PC-3 (cell line): ENCODE data around the gene DCHS2. TPM values are rescaled to one million over a fixed set of nuclear protein-coding genes. Genes with fewer than 3 reads are reported as not detected.

Source experiments
- ATAC-seq: fragments of 200-7000 bp; cut with Tn5 transposase; 2 replicates; pipeline ENCODE4 v1.9.1; 2020; ENCODE audit warnings: mild to moderate bottlenecking, moderate library complexity
- BruUV-seq: library from RNA; stranded (reverse); fragments of 400-500 nt; replicated peaks from 2 replicates; lab custom pipeline; 2021; lab: Mats Ljungman, UMichigan
- CTCF ChIA-PET: fragments of 300-600 bp; sonication (Branson Sonifier 250); formaldehyde crosslinking; loops from one replicate; lab custom pipeline; 2022; ENCODE audit warnings: antibody characterized with exemption; lab: Charles Lee
- POLR2A ChIA-PET: fragments of 300-600 bp; sonication (Branson Sonifier 250); formaldehyde crosslinking; loops from one replicate; lab custom pipeline; 2022; ENCODE audit warnings: antibody characterized with exemption; ENCODE audit not compliant: unreplicated experiment; lab: Charles Lee
- DNase-seq: peaks from one replicate; pipeline ENCODE4 v3.0.0-alpha.2; 2015
- H2AFZ ChIP-seq: fragments of 300-600 bp; sonication (generic); 2 replicates; pipeline ENCODE4 v1.6.0; 2016; ENCODE audit warnings: antibody characterized with exemption, low read length
- H3F3A ChIP-seq: fragments of 300-600 bp; sonication (generic); one replicate; pipeline ENCODE4 v1.6.0; 2017; ENCODE audit warnings: antibody characterized with exemption, low read length, control low read depth, mild to moderate bottlenecking; ENCODE audit not compliant: unreplicated experiment
- H3K27ac ChIP-seq: fragments of 300-600 bp; sonication (generic); 2 replicates; pipeline ENCODE4 v1.5.1; 2016; ENCODE audit warnings: mild to moderate bottlenecking, low read length
- H3K27me3 ChIP-seq: fragments of 300-600 bp; sonication (generic); 2 replicates; pipeline ENCODE4 v1.6.1; 2016; ENCODE audit warnings: low read length, mixed read lengths
- H3K36me3 ChIP-seq: fragments of 300-600 bp; sonication (generic); 2 replicates; pipeline ENCODE4 v1.6.1; 2016; ENCODE audit warnings: low read depth, mixed run types, low read length, mixed read lengths
- H3K4me1 ChIP-seq: fragments of 300-600 bp; sonication (generic); 2 replicates; pipeline ENCODE4 v1.5.1; 2016; ENCODE audit warnings: low read length; ENCODE audit not compliant: insufficient read depth
- H3K4me2 ChIP-seq: fragments of 300-600 bp; sonication (generic); 2 replicates; pipeline ENCODE4 v1.6.0; 2016; ENCODE audit warnings: low read length
- H3K4me3 ChIP-seq: fragments of 300-600 bp; sonication (generic); 2 replicates; pipeline ENCODE4 v1.5.1; 2016; ENCODE audit warnings: mild to moderate bottlenecking, low read length, mixed read lengths
- H3K79me2 ChIP-seq: fragments of 300-600 bp; sonication (generic); 2 replicates; pipeline ENCODE4 v1.6.1; 2017; ENCODE audit warnings: low read length, mixed read lengths
- H3K9ac ChIP-seq: fragments of 300-600 bp; sonication (generic); 2 replicates; pipeline ENCODE4 v1.6.0; 2016; ENCODE audit warnings: mild to moderate bottlenecking, low read length
- H3K9me2 ChIP-seq: fragments of 300-600 bp; sonication (generic); replicated peaks from 2 replicates; pipeline ENCODE4 v1.6.1; 2016; ENCODE audit warnings: mixed run types, low read length, mixed read lengths
- H3K9me3 ChIP-seq: fragments of 300-600 bp; sonication (generic); 2 replicates; pipeline ENCODE4 v1.6.1; 2016; ENCODE audit warnings: low read length, mixed read lengths
- H4K20me1 ChIP-seq: fragments of 300-600 bp; sonication (generic); 2 replicates; pipeline ENCODE4 v1.6.1; 2016; ENCODE audit warnings: low read length, mixed read lengths
- EZH2 ChIP-seq: fragments of 300-600 bp; sonication (generic); IDR thresholded peaks from one replicate; pipeline ENCODE4 v1.6.1; 2017; ENCODE audit warnings: antibody characterized with exemption, mild to moderate bottlenecking, low read length; ENCODE audit not compliant: unreplicated experiment
- EZH2phosphoT487 ChIP-seq: fragments of 300-600 bp; sonication (generic); IDR thresholded peaks from 2 replicates; pipeline ENCODE4 v1.6.1; 2018; ENCODE audit warnings: mild to moderate bottlenecking, antibody characterized with exemption, low read length, borderline replicate concordance
- intact Hi-C: fragments of 100-400 bp; cut with micrococcal nuclease; formaldehyde crosslinking; loops from 2 replicates; pipeline ENCODE4 v1.9.0; 2023
- total RNA-seq: library from RNA; depleted of rRNA; stranded (reverse); fragments of >200 nt; gene quantifications from 2 replicates; pipeline ENCODE4 v1.2.3, GENCODE V29; 2014
- TF ChIP-seq, protein P1 (sequence below): fragments of 300-600 bp; sonication (generic); conservative IDR thresholded peaks from 2 replicates; pipeline ENCODE4 v1.5.1; 2017; ENCODE audit warnings: antibody characterized with exemption, low read depth, mild to moderate bottlenecking, low read length

DCHS2 gene
- total RNA-seq, 1 experiment from 2014 or later = 0.22 TPM

GRCh38 chr4:154317201-154317999 lies 174.2 kb downstream of the DCHS2 start:
- H3F3A ChIP-seq = no peaks in the 10 kb centered on the region
- POLR2A ChIA-PET = no interaction called here
- H3K4me1 ChIP-seq = no peaks in the 10 kb centered on the region
- intact Hi-C loops = loop anchor here (5.0 kb wide), 1 partner anchor 545 kb away; no protein-coding TSS in a partner anchor
- no peak overlapping the region for H3K4me2 ChIP-seq
- no TSS peak for BruUV-seq
- TF ChIP-seq, protein P1, sequence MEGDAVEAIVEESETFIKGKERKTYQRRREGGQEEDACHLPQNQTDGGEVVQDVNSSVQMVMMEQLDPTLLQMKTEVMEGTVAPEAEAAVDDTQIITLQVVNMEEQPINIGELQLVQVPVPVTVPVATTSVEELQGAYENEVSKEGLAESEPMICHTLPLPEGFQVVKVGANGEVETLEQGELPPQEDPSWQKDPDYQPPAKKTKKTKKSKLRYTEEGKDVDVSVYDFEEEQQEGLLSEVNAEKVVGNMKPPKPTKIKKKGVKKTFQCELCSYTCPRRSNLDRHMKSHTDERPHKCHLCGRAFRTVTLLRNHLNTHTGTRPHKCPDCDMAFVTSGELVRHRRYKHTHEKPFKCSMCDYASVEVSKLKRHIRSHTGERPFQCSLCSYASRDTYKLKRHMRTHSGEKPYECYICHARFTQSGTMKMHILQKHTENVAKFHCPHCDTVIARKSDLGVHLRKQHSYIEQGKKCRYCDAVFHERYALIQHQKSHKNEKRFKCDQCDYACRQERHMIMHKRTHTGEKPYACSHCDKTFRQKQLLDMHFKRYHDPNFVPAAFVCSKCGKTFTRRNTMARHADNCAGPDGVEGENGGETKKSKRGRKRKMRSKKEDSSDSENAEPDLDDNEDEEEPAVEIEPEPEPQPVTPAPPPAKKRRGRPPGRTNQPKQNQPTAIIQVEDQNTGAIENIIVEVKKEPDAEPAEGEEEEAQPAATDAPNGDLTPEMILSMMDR = no peak
- TF ChIP-seq EZH2 (no peak), EZH2phosphoT487 (no peak)
- no peaks in the 10 kb centered on the region for H3K79me2 ChIP-seq
- DNase-seq (no peak), ATAC-seq (no peak)
- H3K27me3 ChIP-seq = no peaks in the 10 kb centered on the region
- no peak overlapping the region for H2AFZ ChIP-seq
- no peak overlapping the region for H3K9ac ChIP-seq
- no peaks in the 10 kb centered on the region for H3K36me3 ChIP-seq
- no peaks in the 10 kb centered on the region for H3K9me3 ChIP-seq
- H3K27ac ChIP-seq = no peak overlapping the region
- no peaks in the 10 kb centered on the region for H4K20me1 ChIP-seq
- no peak overlapping the region for H3K4me3 ChIP-seq
- CTCF ChIA-PET = no interaction called here
- no peaks in the 10 kb centered on the region for H3K9me2 ChIP-seq

- H3K4me1 ChIP-seq = no peaks in the 10 kb centered on the region
- H3K4me3 ChIP-seq = no peak overlapping the region
- H3K9ac ChIP-seq = no peak overlapping the region
- H3K79me2 ChIP-seq = no peaks in the 10 kb centered on the region
- intact Hi-C loops = loop anchor here (5.0 kb wide), 1 partner anchor 543 kb away; no protein-coding TSS in a partner anchor
- no peak overlapping the region for H2AFZ ChIP-seq
- TF ChIP-seq, protein P1 = no peak
- no peak for TF ChIP-seq EZH2phosphoT487
- TF ChIP-seq EZH2 = no peak
- no peaks in the 10 kb centered on the region for H3K9me2 ChIP-seq
- no peak overlapping the region for H3K27ac ChIP-seq
- no TSS peak for BruUV-seq
- no peaks in the 10 kb centered on the region for H4K20me1 ChIP-seq
- CTCF ChIA-PET = no interaction called here
- H3K36me3 ChIP-seq = no peaks in the 10 kb centered on the region
- H3F3A ChIP-seq = no peaks in the 10 kb centered on the region
- ATAC-seq (no peak), DNase-seq (no peak)
- no peak overlapping the region for H3K4me2 ChIP-seq
- POLR2A ChIA-PET = no interaction called here
- H3K27me3 ChIP-seq = no peaks in the 10 kb centered on the region
- H3K9me3 ChIP-seq = no peaks in the 10 kb centered on the region
These were observed 175.9 kb downstream of the DCHS2 start for GRCh38 chr4:154315741-154316140.

DNA sequence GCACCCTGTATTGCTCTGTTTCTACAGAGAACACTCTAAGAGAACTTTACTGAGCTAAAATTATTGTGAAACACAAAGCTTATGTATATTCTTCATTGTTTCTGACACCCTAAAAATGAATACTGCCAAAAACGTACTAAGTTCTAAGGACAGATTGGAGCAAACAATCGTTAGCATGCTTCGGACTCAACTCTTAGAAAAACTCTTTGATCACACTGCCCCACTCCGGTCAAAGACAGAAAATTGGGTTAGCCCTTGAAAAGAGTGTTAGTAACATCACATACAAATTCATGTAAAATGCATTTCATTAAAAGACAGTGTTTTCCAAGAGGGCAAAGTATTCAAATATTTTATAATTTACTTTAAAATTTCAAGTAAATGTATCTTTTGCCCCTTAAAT lies 177.4 kb downstream of the DCHS2 start:
- ChIA-PET CTCF (no interaction called here), POLR2A (no interaction called here)
- Histone ChIP-seq H2AFZ (no peak overlapping the region), H4K20me1 (no peaks in the 10 kb centered on the region), H3K9me3 (no peaks in the 10 kb centered on the region), H3K36me3 (no peaks in the 10 kb centered on the region), H3K9me2 (no peaks in the 10 kb centered on the region), H3F3A (no peaks in the 10 kb centered on the region), H3K4me1 (no peaks in the 10 kb centered on the region), H3K27me3 (no peaks in the 10 kb centered on the region), H3K9ac (no peak overlapping the region), H3K4me2 (no peak overlapping the region), H3K4me3 (no peak overlapping the region), H3K79me2 (no peaks in the 10 kb centered on the region), H3K27ac (no peak overlapping the region)
- intact Hi-C loops = loop anchor here (1.0 kb wide), 1 partner anchor 529 kb away; no protein-coding TSS in a partner anchor
- no peak for ATAC-seq
- TF ChIP-seq, protein P1 = peak; percentile 48
- no peak for TF ChIP-seq EZH2phosphoT487
- no peak for TF ChIP-seq EZH2
- no TSS peak for BruUV-seq
- DNase-seq = peak; percentile 53
